Renal pelvis (tissue), 4 donors: ENCODE results near the gene FTCDNL1. TPM values are rescaled to one million over a fixed set of nuclear protein-coding genes. Genes with fewer than 3 reads are reported as not detected.
A peak's percentile ranks its signal among the peaks of the same experiment; 100 is the strongest.

Source experiments
- DNase-seq: peaks from one replicate; pipeline ENCODE4 v3.0.0-alpha.2; 2013
- polyA plus RNA-seq, 3 donors: library from polyadenylated mRNA; unstranded; fragments of 120-200 nt; gene quantifications; one replicate each; pipeline ENCODE4 v1.2.1, GENCODE V29; 2013; ENCODE audit not compliant: insufficient read length in 3 of 3

Gene FTCDNL1
- polyA plus RNA-seq, 3 donors = 1.1 to 1.5 (median 1.3) TPM

DNA sequence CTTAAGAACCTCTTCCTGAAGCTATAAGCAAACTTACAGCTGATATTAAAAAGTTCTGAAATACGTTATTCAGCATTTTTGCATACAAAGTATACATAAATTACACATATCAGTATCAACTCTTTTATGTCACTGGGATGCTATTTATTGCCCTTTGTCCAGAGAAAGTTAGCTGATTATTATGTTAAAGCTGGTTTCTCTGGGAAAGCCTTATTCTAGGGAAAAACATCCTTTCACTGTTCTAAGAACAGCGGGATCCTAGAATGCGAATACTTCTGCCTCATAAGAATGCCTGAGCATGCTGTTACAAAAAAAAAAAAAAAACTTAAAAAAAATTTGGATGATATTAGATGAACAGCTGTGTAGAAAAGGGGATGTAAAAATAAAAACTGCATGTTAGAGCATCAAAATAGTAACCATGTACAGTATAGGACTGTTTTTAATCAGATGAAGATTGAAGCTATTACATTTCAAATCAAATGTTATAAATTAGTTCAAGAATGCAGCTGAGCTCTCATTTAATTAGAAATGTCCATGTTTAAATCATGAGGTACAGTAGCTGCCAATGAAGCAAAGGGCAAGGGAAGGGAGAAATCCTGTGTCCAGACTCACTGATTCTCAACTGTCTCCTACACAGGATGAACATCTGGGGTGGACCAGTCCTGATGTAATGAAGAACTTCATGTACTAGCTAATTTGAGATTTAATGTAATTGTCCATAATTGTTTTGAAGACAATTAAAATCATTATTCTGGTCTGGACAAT lies 8.2 kb downstream of the FTCDNL1 start:
- DNase-seq = no peak

DNA sequence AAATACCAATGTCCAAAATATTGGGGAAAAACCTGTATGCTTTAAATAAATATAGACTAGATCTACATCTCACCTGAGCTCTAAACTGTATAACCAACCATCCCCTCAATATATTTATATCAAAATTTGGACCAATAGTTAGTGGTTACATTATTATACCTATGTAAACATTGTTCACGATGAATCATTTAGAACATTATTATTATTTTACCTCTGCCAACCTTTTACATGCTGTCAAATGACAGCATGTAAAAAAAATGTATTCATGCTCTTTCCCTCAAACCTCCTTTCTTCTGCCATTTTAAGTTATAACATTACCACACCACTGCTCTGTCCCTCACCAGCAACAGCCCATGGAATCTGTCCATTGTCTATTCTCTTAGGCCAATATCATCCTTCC lies 9.6 kb downstream of the FTCDNL1 start:
- DNase-seq = no peak

DNA sequence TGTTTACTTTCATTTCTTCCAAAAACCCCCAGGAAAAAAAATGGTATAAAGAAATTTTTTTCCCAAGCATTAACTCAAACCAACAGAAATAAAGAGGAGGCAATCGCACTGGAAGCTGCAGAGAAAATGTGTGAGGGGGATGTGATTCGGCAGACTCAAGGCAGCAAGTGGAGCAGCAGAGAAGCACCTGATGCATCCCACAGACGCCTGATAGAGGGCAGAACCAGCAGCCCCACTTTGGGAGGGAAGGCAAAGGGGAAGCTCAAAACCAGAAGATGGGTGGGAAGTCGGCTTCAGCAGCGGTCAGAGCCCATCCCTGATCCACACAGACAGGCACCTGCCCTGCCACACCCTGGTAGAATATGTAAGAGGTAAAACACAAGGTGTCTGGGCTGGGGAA lies 12.6 kb downstream of the FTCDNL1 start:
- DNase-seq = no peak

DNA sequence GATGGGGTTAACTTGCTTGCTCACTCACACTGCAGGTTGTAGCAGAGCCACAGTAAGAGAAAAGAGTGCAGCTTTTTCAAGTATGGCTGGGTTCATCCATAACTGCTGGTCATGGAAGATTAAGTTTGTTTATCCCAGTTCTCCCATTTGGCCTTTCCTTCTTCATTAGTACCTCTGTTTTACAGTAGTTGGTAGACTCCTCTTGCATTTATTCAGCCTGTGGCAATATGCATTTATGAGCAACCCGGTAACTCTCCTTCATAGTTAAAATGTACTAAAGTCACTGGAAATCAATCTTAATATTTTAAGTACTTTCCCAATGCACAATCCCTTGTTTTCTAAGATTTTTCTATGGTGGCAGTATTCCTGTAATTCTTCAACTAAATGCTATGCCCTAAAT lies 14.0 kb downstream of the FTCDNL1 start:
- DNase-seq = no peak

DNA sequence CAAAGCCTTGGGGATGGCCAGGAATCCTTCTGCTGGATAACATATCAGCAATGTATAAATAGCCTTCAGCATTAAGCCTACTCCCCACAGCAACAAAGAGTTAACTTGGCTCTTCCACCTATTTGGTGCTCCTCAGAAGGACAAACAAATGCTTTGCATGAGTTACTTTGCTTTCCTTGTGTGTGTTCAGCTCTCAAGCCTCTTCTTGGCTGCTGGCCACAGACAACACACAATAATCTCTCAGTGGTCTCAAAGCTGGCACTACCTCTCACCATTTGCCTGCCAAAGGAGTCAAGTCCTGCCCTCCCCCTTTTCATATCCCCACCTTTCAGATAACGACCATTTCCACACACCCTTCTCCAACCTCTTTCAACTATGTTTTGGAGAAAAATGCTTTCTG lies 17.5 kb downstream of the FTCDNL1 start:
- no peak for DNase-seq

DNA sequence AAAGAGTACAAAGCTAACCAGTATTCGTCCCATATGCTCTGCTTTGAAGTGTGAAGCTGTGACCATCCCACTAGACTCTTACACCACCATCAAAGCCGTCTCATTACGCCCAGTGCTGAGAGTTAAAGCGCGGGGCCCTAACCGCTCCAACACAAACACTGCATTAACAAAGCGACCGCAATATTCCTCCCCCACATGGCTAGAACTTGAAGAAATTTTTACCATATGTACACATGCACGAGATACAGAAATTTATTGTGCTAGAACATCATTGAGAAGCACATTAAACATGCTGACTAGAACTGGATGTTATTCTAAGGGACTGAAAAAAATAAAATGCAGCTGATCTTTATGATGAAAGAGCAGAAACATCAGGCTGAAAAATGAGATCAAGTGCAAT lies 20.5 kb downstream of the FTCDNL1 start:
- DNase-seq = no peak

DNA sequence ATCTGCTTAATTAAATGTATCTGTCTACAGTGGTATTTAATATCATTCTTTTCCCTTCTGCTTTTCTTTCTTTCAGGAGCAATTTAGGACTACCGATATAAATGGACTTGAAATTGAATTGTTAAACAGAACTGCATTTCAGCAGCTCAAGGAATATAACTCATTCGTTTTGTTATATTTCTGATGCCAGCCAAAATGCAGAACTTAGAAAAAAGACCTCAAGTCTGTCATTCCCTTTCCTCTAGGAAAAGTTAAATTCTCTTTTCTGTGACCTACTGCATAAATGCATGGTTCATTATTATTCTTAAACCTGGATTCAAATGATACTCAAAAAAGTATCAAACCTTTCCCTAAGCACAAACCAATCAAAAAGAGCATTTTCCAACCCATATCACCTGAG lies 21.4 kb downstream of the FTCDNL1 start:
- DNase-seq = no peak

DNA sequence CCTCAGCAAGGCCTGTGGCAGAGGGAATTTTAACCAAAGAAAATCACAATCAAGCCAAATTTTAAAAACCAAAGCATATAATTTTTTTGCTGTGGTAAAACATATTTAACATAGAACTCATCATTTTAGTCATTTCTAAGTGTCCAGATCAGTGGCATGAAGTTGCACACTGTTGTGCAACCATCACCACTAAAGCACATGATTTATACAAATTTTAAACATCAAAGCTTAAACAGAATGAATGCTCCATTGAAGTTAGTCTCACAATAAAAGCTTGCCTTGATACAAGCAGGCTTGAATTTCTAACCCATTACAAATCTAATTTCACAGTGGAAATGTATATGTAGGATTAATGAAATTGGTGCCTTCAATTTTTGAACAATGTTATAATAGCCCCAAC lies 31.2 kb downstream of the FTCDNL1 start:
- DNase-seq = no peak

DNA sequence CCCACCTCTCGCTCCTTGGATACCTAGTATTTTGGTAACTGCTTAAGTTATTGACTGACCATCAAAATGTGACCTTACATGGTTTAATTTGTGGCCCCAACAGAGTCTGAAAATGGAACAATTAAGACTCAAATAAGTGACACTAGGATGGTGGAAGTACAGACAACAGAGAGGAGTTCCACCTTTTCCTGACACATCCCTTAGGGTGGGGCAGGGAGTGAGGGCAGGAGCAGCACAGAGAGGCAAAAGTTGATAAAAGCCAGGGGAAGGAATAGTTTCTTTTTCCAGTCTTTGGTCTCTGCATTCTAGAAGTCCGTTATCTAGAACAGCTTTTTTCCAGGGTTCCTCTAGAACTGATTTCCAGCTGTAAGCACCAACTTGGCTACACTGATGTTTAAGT lies 32.2 kb downstream of the FTCDNL1 start:
- no peak for DNase-seq

DNA sequence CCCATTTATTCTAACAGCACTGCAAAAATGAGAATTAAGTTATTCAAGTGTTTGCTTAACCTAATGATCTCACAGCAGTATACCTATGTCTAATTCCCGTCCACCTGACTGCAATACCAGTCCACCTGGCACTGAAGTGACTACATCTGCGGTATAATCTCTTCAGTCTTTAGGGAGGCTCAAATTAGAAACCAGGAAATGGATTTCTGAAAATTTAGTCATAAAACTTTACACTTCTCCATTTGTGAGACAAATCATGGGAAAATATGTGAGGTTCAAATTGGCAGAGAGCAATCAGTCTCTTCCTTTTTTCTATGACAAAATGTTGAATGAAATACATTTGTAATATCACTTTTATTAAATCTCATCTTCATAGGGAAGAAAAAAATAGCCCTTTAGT lies 33.0 kb downstream of the FTCDNL1 start:
- DNase-seq = no peak

DNA sequence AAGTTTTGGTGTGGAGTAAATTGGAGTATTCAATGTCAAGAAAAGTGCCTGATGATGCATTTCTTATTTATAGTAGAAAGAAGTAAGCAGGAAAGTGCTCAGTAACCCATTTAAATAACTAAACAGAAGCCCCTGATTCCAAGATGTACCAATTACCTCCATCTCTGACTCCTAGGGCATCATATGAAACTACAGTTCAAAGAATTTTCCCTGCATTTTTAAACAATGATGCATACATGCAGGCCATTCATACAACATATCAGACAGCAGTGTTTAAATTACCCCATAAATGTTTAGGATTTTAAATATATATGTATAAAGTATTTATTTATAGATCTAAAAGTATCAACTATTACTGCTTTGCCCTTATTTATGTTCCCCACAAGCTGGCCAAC lies 36.2 kb downstream of the FTCDNL1 start:
- DNase-seq = no peak

DNA sequence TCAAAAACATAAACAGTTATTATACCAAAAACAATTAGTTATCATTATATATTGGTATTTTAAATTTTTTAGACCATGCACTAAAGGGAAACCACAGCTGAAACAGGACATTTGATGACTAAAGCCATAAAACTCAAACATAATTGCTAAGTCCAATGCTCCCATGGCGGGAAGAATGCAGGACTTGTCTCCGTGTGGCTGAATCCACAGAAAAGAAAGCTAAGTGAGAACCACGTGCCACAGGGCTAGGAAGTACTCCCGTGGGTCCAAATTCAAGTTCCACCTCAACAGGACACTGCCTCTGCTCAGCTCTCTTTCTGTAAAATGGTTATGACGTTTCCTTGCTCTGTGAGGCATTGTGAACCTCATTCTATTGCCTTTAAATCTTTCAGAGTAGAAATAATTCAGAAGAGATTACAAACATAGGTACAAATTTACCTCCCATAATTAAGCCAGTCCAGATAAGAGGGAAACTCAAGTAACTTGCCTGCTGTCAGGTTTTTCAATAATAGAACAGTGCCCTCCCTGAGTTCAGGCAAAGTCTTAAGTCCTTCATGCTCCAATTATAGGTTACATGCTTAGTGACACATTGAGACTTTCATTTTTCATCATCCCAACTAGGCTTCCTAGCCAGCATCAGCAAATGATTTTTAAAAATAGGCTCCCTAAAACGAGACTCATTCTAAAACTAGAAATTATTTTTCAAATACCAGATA lies 36.7 kb downstream of the FTCDNL1 start:
- DNase-seq = no peak

DNA sequence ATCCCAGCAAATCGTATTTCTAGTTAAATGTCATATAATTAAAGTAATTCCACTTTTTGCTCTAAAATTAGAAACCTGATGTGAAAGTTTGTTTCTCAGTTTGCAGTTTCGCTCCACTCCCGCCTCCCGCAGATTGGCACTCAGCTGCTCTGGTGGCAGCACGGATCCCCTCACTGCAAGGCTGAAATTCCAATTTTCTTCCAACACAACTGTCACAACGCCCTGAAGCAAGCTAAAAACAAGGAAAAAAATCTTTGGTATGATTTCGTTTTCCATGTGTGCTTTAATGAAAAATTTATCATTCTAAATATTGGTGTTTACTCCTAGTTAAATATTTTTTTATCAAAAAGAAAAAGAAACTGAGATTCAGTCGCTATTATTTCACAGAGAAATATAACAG lies 38.5 kb downstream of the FTCDNL1 start:
- no peak for DNase-seq

DNA sequence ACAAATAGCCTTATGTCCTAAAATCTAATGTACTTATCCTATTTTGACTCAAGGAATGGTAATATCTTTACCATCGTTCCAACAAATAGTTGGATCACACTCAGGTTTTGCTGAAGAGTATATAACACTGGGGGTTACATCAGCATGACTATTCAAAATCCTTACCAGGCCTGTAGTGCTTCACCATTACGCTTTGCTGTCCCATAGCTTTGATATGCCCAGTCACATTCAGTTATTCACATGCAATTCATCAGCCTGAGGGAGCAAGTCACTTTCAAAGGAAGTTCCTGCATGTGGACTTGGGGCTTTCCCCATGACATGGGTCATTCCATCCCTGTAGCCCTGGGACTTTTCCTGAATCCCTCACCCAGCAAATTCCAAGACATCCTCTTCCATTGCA lies 39.6 kb downstream of the FTCDNL1 start:
- no peak for DNase-seq

DNA sequence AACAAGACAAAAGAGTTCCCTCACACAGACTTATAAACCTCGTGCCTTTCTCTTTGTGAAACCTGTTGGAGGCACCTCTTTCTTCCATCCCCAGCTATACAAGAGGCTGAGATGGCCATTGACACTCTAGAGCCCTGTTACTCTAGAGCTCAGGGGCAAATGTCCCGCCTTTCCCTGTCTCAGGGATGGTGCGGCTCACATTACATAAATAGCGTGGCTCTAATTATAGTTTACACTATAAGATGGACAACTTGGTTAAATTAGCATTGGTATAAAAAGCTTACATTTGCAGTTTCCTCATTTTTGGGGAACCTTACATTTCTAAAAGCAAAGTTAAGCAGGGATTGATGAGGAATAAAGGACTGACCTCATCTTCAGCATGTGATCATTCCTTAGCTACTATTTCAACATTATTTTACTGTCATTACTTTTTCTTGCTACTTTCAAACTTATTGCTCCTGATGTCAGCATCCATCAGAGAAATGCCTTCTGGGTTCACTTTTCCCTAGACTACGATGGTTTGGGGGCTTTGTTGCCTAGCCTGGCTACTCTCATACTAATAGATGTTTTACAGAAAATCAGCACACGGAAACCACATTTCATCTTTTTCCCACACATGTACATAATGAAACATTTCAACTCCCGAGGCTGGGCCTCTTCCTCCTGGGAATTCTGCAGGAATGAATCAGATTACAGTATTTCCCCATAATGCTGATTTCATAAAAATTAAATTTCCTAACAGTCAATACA lies 40.4 kb downstream of the FTCDNL1 start:
- DNase-seq = no peak

DNA sequence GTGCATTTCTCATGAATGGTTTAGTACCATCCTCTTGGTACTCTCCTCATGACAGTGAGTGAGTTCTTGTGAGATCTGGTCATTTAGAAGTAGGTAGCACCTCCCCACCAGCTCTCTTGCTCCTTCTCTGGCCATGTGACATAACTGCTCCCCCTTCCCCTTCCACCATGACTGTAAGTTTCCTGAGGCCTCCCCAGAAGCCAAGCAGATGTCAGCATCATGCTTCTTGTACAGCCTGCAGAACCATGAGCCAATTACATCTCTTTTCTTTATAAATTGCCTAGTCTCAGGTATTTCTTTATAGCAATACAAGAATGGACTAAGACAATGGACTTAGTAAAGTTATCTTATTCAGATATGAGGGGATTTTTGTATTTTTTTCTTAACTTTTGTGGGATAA lies 43.0 kb downstream of the FTCDNL1 start:
- no peak for DNase-seq

DNA sequence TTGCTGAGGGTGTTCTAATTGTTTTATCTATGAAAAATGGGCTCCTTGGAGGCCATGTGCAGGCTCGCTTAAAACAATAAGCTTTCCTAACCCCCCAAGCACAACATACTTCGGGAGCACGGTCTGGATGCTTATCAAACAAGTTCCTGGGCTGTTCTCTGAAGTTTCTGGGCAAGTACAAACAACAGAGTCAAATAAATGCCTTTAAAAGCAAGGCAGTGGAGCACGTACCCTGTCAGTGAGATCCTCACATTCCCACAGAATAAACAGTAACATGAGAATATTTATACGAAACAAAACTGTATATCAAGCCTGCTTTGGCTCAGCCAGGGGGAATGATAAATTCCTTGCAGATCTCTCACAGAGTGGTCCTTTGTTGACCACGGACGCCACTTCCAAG lies 44.8 kb downstream of the FTCDNL1 start:
- DNase-seq = peak; percentile 11

DNA sequence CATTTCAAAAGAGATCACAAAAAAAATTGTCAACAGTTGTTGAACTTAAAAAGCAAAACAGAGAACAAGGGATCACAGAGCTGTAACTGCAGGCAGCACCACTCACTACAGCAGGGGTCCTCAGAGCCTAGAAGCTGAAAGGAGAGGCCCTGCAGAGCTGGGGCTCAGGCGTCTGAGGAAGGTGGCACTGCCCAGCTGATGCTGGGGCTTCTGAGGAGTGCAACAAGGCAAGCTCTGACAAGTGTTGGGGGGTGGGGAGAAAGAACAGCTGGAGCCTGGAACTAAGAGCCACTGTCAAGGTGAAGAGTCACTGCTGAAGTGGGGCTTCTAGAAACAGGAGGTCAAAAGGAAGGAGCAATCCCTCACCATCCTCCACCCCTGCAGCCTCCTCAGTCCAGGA lies 46.2 kb downstream of the FTCDNL1 start:
- no peak for DNase-seq

DNA sequence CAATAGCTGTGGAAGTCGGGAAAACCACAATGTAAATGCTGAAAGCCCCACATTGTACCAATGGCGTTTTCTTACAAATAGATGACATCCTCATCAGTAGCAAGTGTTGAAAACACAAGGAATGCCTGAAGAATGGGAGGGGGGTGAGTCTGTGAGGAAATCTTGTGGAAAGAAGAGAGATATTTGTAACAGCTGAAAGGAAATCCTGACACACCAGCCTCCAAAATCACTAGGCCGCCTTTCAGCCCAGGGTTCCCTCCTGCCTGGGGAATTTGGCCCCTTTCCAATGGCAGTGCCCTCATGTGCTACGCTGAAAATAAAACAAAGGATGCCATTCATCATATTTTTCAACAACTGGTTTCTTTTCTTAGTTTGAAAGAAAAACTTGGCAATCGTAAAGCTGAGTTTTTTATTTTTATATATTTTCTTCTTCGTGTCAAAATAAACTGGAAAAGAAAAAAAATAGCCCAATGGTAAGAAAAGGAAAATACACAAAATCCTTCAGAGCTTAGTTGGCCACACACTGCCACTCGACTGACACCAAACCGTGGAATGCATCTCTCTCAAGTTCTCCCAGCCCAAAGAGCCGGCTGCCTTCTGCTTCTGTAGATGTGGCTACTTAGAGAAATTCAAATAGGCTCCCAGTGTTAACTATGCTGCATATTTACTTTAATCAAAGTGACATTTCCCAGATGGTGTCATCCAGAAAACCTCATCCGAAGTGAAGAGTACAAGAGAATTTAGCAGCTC lies 52.0 kb downstream of the FTCDNL1 start:
- peak; percentile 21 for DNase-seq

DNA sequence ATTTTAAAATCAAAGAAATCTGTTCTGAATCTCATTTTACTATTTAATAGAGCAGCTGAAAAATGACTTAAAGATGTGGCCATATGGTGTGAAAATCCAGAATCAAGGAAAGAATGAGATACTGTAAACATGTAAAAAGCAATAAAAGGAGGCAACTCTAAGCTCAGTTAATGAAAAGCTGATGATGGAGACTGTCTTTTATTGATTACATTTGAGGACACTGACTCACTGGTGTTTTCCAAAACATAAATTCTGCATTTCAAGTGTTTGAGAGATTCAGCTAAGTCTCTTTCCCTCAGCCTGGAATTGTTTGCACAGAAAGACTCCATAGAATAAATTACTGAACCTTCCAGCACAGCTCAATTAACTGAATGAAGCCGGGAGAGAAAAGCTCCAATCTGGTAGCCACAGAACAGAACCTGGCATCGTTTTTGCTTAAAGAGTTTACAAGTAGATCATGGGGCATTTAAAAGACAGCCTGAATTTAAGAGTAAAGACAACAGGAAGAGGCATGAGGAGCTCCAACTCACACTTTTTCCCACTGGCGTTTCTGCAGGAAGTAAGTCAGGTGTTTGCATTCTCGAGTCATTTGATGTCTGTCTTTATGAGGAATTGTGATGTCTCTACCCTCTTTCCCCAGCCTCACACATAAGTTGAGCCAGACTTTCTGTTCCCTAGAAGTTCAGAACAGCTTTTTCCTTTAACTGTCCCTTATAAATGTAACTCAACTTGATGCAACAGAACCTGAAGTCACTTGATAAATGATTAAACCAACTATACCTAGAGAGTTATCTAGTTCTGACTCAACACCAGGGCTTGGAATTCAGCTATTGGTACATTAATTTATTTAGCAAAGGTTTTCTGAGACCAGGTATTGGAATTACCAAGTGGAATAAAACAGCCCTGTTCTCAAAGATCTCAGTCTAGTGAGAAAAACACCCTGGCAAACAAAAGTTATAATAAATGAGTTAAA lies 53.3 kb downstream of the FTCDNL1 start:
- DNase-seq = no peak

DNA sequence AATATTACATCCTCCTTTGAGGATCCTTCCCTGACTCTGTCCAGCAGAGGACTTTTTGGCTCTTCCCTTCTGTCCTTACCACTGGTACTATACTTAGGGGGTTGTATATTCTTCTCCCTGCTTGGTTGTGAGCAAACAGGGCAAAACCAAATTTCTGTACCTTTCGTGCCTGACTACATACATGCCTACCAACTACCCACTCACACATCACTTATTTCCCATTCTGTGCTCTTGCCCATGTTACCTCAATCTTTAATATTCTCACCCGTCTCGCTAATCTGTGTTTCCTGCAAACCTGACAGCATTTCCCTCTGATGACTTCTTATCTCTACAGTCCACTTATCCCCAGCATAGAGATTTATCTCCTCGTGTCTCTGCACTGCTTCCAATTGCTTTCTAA lies 58.6 kb downstream of the FTCDNL1 start:
- no peak for DNase-seq
